Gastroesophageal sphincter (tissue), 4 donors: ENCODE measurements around the gene SLU7. TPM values are rescaled to one million over a fixed set of nuclear protein-coding genes. Genes with fewer than 3 reads are reported as not detected.

Experiments used
- ATAC-seq: fragments of 150-250 bp; one replicate; pipeline ENCODE4 v1.9.1; 2016; ENCODE audit warnings: mild to moderate bottlenecking, moderate library complexity
- H3K27ac ChIP-seq, 4 donors: fragments of 200-600 bp; sonication (generic) in 3 of 4; 1 replicate in 3 of 4; 2 replicates in 1 of 4; pipeline ENCODE4 v1.5.1; 2016 to 2019
- H3K27me3 ChIP-seq: fragments of 200-600 bp; sonication (generic); one replicate; pipeline ENCODE4 v1.5.1; 2019
- H3K36me3 ChIP-seq, 2 donors: fragments of 200-600 bp; sonication (generic); one replicate each; pipeline ENCODE4 v1.5.1; 2019; ENCODE audit warnings: control low read depth in 1 of 2
- H3K4me1 ChIP-seq, 3 donors: fragments of 200-600 bp; sonication (generic); 1 replicate in 2 of 3; 2 replicates in 1 of 3; pipeline ENCODE4 v1.5.1; 2016 to 2019; ENCODE audit warnings: control low read depth in 2 of 3
- H3K4me3 ChIP-seq, 2 donors: fragments of 200-600 bp; sonication (generic); one replicate each; pipeline ENCODE4 v1.5.1; 2019; ENCODE audit warnings: mild to moderate bottlenecking in 1 of 2, moderate library complexity in 1 of 2
- H3K9me3 ChIP-seq, 3 donors: fragments of 200-600 bp; sonication (generic); one replicate each; pipeline ENCODE4 v1.5.1; 2017 to 2019; ENCODE audit warnings: control low read depth in 2 of 3
- EP300 ChIP-seq: sonication (generic); formaldehyde crosslinking; IDR thresholded peaks from one replicate; pipeline ENCODE4 v1.6.1; 2017; ENCODE audit warnings: antibody characterized with exemption, mild to moderate bottlenecking
- POLR2A ChIP-seq, 2 donors: fragments of 450-650 bp; IDR thresholded peaks; one replicate each; pipeline ENCODE4 v1.6.1; 2017; ENCODE audit warnings: antibody characterized with exemption in 2 of 2, mild to moderate bottlenecking in 2 of 2, moderate library complexity in 1 of 2
- POLR2AphosphoS5 ChIP-seq: sonication (generic); formaldehyde crosslinking; IDR thresholded peaks from one replicate; pipeline ENCODE4 v1.6.1; 2017; ENCODE audit warnings: antibody characterized with exemption
- WGBS, 2 donors: methylation state at CpG; one replicate each; pipeline ENCODE4 v1.1.5; 2018; ENCODE audit warnings: low coverage in 1 of 2; 5-methylcytosine and 5-hydroxymethylcytosine counted together
- total RNA-seq, 4 donors: library from RNA; depleted of rRNA; stranded (reverse); fragments of >200 nt; gene quantifications; one replicate each; pipeline ENCODE4 v1.1.0, GENCODE V29; 2016
- TF ChIP-seq, protein P1 (sequence below), 4 experiments: fragments of 200-600 bp in 2 of 4; fragments of 450-650 bp in 2 of 4; sonication (generic) in 1 of 4; IDR thresholded peaks; one replicate each; pipeline ENCODE4 v1.5.1; 2017 to 2019; ENCODE audit warnings: antibody characterized with exemption in 4 of 4, mild to moderate bottlenecking in 2 of 4, moderate library complexity in 2 of 4

SLU7 gene
- total RNA-seq, 4 donors from 2014 or later: 52.6 to 133 (median 88.3) TPM

GRCh38 chr5:160455600-160455999, 36.7 kb upstream of the SLU7 start:
- H3K4me3 ChIP-seq: no peak overlapping the region
- H3K36me3 ChIP-seq: no peaks in the 10 kb centered on the region
- H3K9me3 ChIP-seq: no peaks in the 10 kb centered on the region
- peaks cover 32% of the 10 kb centered on the region for H3K27me3 ChIP-seq
- no peak overlapping the region for H3K27ac ChIP-seq
- ATAC-seq: no peak
- H3K4me1 ChIP-seq: no peaks in the 10 kb centered on the region
- WGBS, 2 donors: 76 to 89% methylated on average over 4 of the region's 4 CpGs
- TF ChIP-seq POLR2AphosphoS5 (no peak), POLR2A (IDR thresholded peaks at IDR 0.05) (no peak), EP300 (no peak)
- TF ChIP-seq, protein P1, sequence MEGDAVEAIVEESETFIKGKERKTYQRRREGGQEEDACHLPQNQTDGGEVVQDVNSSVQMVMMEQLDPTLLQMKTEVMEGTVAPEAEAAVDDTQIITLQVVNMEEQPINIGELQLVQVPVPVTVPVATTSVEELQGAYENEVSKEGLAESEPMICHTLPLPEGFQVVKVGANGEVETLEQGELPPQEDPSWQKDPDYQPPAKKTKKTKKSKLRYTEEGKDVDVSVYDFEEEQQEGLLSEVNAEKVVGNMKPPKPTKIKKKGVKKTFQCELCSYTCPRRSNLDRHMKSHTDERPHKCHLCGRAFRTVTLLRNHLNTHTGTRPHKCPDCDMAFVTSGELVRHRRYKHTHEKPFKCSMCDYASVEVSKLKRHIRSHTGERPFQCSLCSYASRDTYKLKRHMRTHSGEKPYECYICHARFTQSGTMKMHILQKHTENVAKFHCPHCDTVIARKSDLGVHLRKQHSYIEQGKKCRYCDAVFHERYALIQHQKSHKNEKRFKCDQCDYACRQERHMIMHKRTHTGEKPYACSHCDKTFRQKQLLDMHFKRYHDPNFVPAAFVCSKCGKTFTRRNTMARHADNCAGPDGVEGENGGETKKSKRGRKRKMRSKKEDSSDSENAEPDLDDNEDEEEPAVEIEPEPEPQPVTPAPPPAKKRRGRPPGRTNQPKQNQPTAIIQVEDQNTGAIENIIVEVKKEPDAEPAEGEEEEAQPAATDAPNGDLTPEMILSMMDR (IDR thresholded peaks at IDR 0.05): no peak

DNA sequence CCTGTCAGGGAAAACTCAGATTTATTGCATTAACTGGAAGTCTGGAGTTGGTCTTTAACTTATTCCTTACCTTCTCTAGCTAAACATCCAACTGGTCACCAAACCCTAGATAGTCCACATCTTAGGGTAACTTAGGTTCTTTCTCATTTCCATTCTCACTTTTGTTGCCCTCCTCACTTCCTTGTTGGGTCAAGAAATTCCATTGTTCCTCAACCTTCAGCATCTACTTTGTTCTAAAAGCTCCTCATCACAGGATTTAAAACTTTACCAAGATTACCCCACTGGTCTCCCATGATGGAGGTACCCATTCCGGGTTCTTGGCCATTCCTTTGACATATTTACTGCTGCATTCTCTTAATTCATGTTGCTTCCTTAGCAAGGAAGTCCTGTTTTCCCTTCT, 34.9 kb upstream of the SLU7 start:
- WGBS, 2 donors: 64% methylated on average over 1 of the region's 1 CpG; no CpG with 5 or more reads in 1 of the 2 donors
- no peaks in the 10 kb centered on the region for H3K36me3 ChIP-seq
- H3K4me1 ChIP-seq: no peaks in the 10 kb centered on the region
- H3K9me3 ChIP-seq: no peaks in the 10 kb centered on the region
- peaks cover 32% of the 10 kb centered on the region for H3K27me3 ChIP-seq
- no peak overlapping the region for H3K4me3 ChIP-seq
- no peak overlapping the region for H3K27ac ChIP-seq
- no peak for ATAC-seq
- no peak for TF ChIP-seq POLR2A (IDR thresholded peaks at IDR 0.05)
- TF ChIP-seq, protein P1 (IDR thresholded peaks at IDR 0.05): no peak

GRCh38 chr5:160452795-160453194, 33.9 kb upstream of the SLU7 start:
- no peaks in the 10 kb centered on the region for H3K36me3 ChIP-seq
- no peak overlapping the region for H3K4me3 ChIP-seq
- ATAC-seq: no peak
- no peaks in the 10 kb centered on the region for H3K9me3 ChIP-seq
- TF ChIP-seq POLR2A (IDR thresholded peaks at IDR 0.05): no peak
- 41 to 70% methylated on average over 6 of the region's 6 CpGs for WGBS, 2 donors
- H3K27me3 ChIP-seq: peaks cover 29% of the 10 kb centered on the region
- H3K4me1 ChIP-seq: no peaks in the 10 kb centered on the region
- H3K27ac ChIP-seq: no peak overlapping the region

GRCh38 chr5:160452036-160452435, 33.2 kb upstream of the SLU7 start:
- ATAC-seq: no peak
- H3K27ac ChIP-seq: no peak overlapping the region
- H3K36me3 ChIP-seq: no peaks in the 10 kb centered on the region

DNA sequence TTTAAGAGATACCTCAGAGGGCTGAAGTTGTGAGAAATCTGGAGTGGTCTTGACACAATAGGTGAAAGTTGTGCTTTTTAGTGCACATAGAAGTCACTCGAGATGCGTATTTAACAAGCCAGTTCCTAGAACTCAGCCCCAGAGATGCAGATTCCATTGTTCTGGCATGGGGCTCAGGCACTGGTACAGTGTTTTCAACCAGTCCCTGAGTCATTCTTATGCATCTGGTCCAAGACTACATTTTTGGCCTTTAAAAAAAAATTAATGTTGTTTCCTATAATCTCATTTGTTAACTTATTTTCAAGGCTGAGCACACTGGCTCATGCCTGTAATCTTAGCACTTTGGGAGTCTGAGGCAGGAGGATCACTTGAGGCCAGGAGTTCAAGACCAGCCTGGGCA, 32.4 kb upstream of the SLU7 start:
- no peak overlapping the region for H3K4me3 ChIP-seq
- no peaks in the 10 kb centered on the region for H3K4me1 ChIP-seq
- H3K9me3 ChIP-seq: no peaks in the 10 kb centered on the region
- no peak for ATAC-seq
- H3K27me3 ChIP-seq: peaks cover 15% of the 10 kb centered on the region
- H3K27ac ChIP-seq: no peak overlapping the region
- 95 to 100% methylated on average over 2 of the region's 2 CpGs for WGBS, 2 donors
- TF ChIP-seq EP300 (no peak), POLR2AphosphoS5 (no peak), POLR2A (IDR thresholded peaks at IDR 0.05) (no peak)
- TF ChIP-seq, protein P1 (IDR thresholded peaks at IDR 0.05): no peak
- no peaks in the 10 kb centered on the region for H3K36me3 ChIP-seq

More at GRCh38 chr5:160452036-160452435, 33.2 kb upstream of the SLU7 start:
- peaks cover 22% of the 10 kb centered on the region for H3K27me3 ChIP-seq
- TF ChIP-seq, protein P1 (IDR thresholded peaks at IDR 0.05): no peak
- TF ChIP-seq POLR2AphosphoS5 (no peak), EP300 (no peak), POLR2A (IDR thresholded peaks at IDR 0.05) (no peak)
- H3K9me3 ChIP-seq: no peaks in the 10 kb centered on the region
- no peak overlapping the region for H3K4me3 ChIP-seq
- H3K4me1 ChIP-seq: no peaks in the 10 kb centered on the region
